Pancreas (tissue), 10 donors: ENCODE measurements around the gene GSTP1. TPM values are rescaled to one million over a fixed set of nuclear protein-coding genes. Genes with fewer than 3 reads are reported as not detected.

ENCODE experiments used
- ATAC-seq, 4 donors: fragments of 200-7000 bp; cut with Tn5 transposase; one replicate each; pipeline versions ENCODE4 v1.8.0 to v1.9.1; 2020; ENCODE audit warnings: mild to moderate bottlenecking in 4 of 4, moderate library complexity in 4 of 4
- DNase-seq, 6 donors: peaks; one replicate each; pipeline ENCODE4 v3.0.0-alpha.2; 2020
- FAIRE-seq: peaks from 2 replicates; lab custom pipeline; 2012; peaks lifted over from hg19 to GRCh38; lab: Jason Lieb, UNC
- H3K27ac ChIP-seq, 4 donors: fragments of 200-600 bp; sonication (generic); 1 replicate in 3 of 4; 2 replicates in 1 of 4; pipeline versions ENCODE4 v1.5.0 to v1.8.0; 2020
- H3K27me3 ChIP-seq, 4 donors: fragments of 200-600 bp; one replicate each; pipeline ENCODE4 v1.8.0; 2021
- H3K36me3 ChIP-seq, 3 donors: fragments of 200-600 bp; sonication (generic) in 1 of 3; one replicate each; pipeline versions ENCODE4 v1.5.0 to v1.8.0; 2020 to 2021
- H3K4me1 ChIP-seq, 3 donors: fragments of 200-600 bp; one replicate each; pipeline ENCODE4 v1.8.0; 2021
- H3K4me3 ChIP-seq, 4 donors: fragments of 200-600 bp; sonication (generic) in 2 of 4; one replicate each; pipeline versions ENCODE4 v1.5.0 to v1.8.0; 2020 to 2021
- H3K9me3 ChIP-seq, 4 donors: fragments of 200-600 bp; one replicate each; pipeline ENCODE4 v1.8.0; 2021
- WGBS, 2 donors: extraction: QIAGEN DNeasy Blood & Tissue Kit; methylation state at CpG; one replicate each; pipeline ENCODE4 v1.1.7; 2013; 5-methylcytosine and 5-hydroxymethylcytosine counted together
- intact Hi-C, 3 donors: fragments of 100-400 bp; cut with DNase I; formaldehyde crosslinking; loops; one replicate each; pipeline versions ENCODE4 v1.11.1 to v1.14.2; 2022
- polyA plus RNA-seq, 2 donors: library from polyadenylated mRNA; stranded (reverse); fragments of 200-250 nt; gene quantifications; one replicate each; pipeline ENCODE4 v1.2.3, GENCODE V29; 2013
- total RNA-seq, 6 donors: library from RNA; stranded (reverse); fragmentation: NEBNext Ultra II Directional in 4 of 6; extraction: Animal tissue kit (Norgen Biotek cat#: 25700) in 4 of 6; gene quantifications; one replicate each; pipeline versions ENCODE4 v1.2.1 to v1.2.4, GENCODE V29; 2021 to 2023
- TF ChIP-seq, protein P1 (sequence below), 4 donors: fragments of 200-600 bp; sonication (generic) in 3 of 4; IDR thresholded peaks; one replicate each; pipeline versions ENCODE4 v1.5.0 to v1.8.0; 2021; ENCODE audit warnings: antibody characterized with exemption in 4 of 4
- donor health status: healthy with polysubstance abuse.
- donor health status: DM: no; HTN: no; CAD: no; lungs with moderate emphysema.
- donor health status: DM: no; HTN: no; CAD: no.
- donor health status: control.
- donor health status: control.
- donor health status: Bipolar disorder and iron deficiency.
- donor health status: DM: yes; HTN: yes; CAD: no.
- donor health status: DM: no; HTN: no; CAD: no.
- donor health status: DM: no; HTN: no; CAD: no.
- donor health status: DM: yes; HTN: yes; CAD: no.

GSTP1 gene
- 100 to 1,000 TPM; 169 to 350 (median 205) TPM for total RNA-seq
- polyA plus RNA-seq: 100 to 1,000 TPM; 310 to 315 TPM

DNA sequence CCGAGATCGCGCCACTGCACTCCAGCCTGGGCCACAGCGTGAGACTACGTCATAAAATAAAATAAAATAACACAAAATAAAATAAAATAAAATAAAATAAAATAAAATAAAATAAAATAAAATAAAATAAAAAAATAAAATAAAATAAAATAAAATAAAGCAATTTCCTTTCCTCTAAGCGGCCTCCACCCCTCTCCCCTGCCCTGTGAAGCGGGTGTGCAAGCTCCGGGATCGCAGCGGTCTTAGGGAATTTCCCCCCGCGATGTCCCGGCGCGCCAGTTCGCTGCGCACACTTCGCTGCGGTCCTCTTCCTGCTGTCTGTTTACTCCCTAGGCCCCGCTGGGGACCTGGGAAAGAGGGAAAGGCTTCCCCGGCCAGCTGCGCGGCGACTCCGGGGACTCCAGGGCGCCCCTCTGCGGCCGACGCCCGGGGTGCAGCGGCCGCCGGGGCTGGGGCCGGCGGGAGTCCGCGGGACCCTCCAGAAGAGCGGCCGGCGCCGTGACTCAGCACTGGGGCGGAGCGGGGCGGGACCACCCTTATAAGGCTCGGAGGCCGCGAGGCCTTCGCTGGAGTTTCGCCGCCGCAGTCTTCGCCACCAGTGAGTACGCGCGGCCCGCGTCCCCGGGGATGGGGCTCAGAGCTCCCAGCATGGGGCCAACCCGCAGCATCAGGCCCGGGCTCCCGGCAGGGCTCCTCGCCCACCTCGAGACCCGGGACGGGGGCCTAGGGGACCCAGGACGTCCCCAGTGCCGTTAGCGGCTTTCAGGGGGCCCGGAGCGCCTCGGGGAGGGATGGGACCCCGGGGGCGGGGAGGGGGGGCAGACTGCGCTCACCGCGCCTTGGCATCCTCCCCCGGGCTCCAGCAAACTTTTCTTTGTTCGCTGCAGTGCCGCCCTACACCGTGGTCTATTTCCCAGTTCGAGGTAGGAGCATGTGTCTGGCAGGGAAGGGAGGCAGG is at the start of gene GSTP1:
Gene GSTP1, plus strand, starts transcription at position 566 of the 958 bp plus-strand sequence. Its CDS starts 32 bp downstream, at position 598.
- Histone ChIP-seq H3K36me3 (no peaks in the 10 kb centered on the region), H3K4me3 (peak within 1 kb of the TSS; percentile 42 to 68 (median 60)), H3K4me1 (peaks cover 14 to 36% (median 27%) of the 10 kb centered on the region in 3 donors), H3K9me3 (no peaks in the 10 kb centered on the region), H3K27ac (peak within 1 kb of the TSS; percentile 92 to 97 (median 93)), H3K27me3 (no peaks in the 10 kb centered on the region)
- 1 to 2% methylated on average over 58 to 81 of the region's 81 CpGs for WGBS, 2 donors
- no peak for FAIRE-seq
- intact Hi-C loops: no loop called here
- peak; percentile 80 to 86 (median 83) for ATAC-seq
- DNase-seq: peak; percentile 85 to 93 (median 92)
- TF ChIP-seq, protein P1, sequence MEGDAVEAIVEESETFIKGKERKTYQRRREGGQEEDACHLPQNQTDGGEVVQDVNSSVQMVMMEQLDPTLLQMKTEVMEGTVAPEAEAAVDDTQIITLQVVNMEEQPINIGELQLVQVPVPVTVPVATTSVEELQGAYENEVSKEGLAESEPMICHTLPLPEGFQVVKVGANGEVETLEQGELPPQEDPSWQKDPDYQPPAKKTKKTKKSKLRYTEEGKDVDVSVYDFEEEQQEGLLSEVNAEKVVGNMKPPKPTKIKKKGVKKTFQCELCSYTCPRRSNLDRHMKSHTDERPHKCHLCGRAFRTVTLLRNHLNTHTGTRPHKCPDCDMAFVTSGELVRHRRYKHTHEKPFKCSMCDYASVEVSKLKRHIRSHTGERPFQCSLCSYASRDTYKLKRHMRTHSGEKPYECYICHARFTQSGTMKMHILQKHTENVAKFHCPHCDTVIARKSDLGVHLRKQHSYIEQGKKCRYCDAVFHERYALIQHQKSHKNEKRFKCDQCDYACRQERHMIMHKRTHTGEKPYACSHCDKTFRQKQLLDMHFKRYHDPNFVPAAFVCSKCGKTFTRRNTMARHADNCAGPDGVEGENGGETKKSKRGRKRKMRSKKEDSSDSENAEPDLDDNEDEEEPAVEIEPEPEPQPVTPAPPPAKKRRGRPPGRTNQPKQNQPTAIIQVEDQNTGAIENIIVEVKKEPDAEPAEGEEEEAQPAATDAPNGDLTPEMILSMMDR (IDR thresholded peaks at IDR 0.05): peak; percentile 68 to 81 (median 71)

DNA sequence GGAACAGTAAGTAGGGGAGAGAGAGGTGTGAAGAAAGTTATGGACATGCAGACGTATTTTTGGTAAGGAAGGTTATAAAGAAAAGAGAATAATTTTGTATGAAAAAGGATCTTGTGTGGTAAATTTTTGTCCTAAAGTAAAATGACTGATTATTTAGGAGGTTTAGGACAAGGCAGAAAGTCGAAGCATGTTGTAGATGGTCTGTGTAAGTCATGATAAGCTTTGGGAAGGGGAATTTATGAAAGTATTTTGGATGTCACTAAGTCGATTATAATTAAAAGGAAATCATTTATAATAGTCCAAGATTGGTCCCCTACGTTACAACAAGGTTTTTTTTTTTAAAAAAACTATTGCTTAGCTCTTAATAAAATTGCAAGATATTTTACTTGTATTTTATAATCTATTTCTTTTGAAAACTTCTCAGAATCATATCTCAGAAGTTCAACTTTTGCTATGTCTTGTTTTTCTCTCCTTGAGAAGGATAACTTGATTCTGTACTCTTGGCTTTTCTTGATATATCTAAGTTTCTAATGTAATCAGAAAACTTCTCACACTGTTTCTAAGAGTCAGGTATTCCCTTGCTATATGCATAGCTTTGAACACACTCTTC is 49.4 kb upstream of the GSTP1 start:
- 22 to 34% methylated on average over 4 of the region's 4 CpGs for WGBS, 2 donors
- H3K27ac ChIP-seq: peak overlapping the region in 1 of 4 donors; percentile 42
- peaks cover 0 to 5% (median 0%) of the 10 kb centered on the region in 4 donors for H3K9me3 ChIP-seq
- no peak overlapping the region for H3K4me3 ChIP-seq
- FAIRE-seq (no peak), DNase-seq (no peak), ATAC-seq (no peak)
- H3K27me3 ChIP-seq: no peaks in the 10 kb centered on the region
- intact Hi-C loops: no loop called here
- TF ChIP-seq, protein P1 (IDR thresholded peaks at IDR 0.05): no peak
- peaks cover 0 to 12% (median 8%) of the 10 kb centered on the region in 3 donors for H3K4me1 ChIP-seq
- H3K36me3 ChIP-seq: no peaks in the 10 kb centered on the region

DNA sequence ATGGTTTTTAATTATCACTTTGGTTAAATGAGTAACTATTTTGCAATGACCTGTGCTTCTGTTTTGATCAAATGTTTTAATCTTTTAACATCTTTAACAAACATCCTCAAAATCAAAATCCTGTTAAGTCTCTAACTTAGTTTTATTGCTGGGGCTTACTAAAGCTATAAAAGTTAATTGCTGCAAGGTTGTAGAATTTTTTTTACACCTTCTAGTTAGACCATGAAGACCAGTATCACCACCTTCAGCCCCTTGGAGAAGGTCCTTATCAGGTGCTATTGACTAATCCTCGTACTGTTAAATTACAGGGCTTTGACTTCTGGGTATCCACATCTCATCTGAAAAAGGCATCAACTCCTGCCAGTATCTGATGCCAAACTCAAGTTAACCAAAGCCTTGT is 48.1 kb upstream of the GSTP1 start:
- no peak overlapping the region for H3K27ac ChIP-seq
- DNase-seq: no peak
- TF ChIP-seq, protein P1 (IDR thresholded peaks at IDR 0.05): no peak
- no peaks in the 10 kb centered on the region for H3K36me3 ChIP-seq
- no peaks in the 10 kb centered on the region for H3K27me3 ChIP-seq
- 31% methylated on average over 1 of the region's 1 CpG for whole genome bisulfite sequencing, 2 donors
- peaks cover 0 to 5% (median 0%) of the 10 kb centered on the region in 4 donors for H3K9me3 ChIP-seq
- ATAC-seq: no peak
- FAIRE-seq: no peak
- intact Hi-C loops: no loop called here
- no peak overlapping the region for H3K4me3 ChIP-seq
- peaks cover 0 to 12% (median 8%) of the 10 kb centered on the region in 3 donors for H3K4me1 ChIP-seq

DNA sequence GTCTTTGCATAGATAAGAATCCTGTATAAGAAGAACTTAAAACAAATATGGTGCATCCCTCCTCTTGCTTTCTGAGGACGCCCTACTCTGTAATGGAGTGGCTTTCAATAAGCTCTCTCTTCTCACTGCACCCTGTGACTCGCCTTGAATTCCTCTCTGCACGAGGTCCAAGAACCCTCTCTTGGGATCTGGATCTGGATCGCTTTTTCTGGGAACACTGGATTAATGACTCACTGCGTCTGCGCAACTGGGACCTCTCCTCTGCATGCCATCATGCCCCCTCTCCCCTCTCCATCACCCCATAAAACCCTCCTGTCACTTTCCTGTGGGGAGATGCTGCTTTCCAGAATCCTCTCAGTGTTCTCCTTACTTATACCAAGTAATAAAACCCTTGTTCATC is 45.3 kb upstream of the GSTP1 start:
- Histone ChIP-seq H3K27me3 (no peaks in the 10 kb centered on the region), H3K4me3 (no peak overlapping the region), H3K36me3 (no peaks in the 10 kb centered on the region), H3K9me3 (peaks cover 0 to 5% (median 0%) of the 10 kb centered on the region in 4 donors), H3K27ac (no peak overlapping the region), H3K4me1 (peaks cover 0 to 7% (median 6%) of the 10 kb centered on the region in 3 donors)
- FAIRE-seq (no peak), ATAC-seq (no peak), DNase-seq (no peak)
- TF ChIP-seq, protein P1 (IDR thresholded peaks at IDR 0.05): no peak
- WGBS, 2 donors: 76 to 86% methylated on average over 6 of the region's 6 CpGs
- intact Hi-C loops: no loop called here
